NK-92 (cell line): ENCODE data around the gene SPINT1.

Experiments used
- DNase-seq: peaks from one replicate; lab custom pipeline; 2025; ENCODE audit not compliant: unreplicated experiment; lab: John Stamatoyannopoulos, UW

Gene SPINT1

GRCh38 chr15:40892447-40893012 is 48.7 kb downstream of the SPINT1 start:
- DNase-seq, result no peak

DNA sequence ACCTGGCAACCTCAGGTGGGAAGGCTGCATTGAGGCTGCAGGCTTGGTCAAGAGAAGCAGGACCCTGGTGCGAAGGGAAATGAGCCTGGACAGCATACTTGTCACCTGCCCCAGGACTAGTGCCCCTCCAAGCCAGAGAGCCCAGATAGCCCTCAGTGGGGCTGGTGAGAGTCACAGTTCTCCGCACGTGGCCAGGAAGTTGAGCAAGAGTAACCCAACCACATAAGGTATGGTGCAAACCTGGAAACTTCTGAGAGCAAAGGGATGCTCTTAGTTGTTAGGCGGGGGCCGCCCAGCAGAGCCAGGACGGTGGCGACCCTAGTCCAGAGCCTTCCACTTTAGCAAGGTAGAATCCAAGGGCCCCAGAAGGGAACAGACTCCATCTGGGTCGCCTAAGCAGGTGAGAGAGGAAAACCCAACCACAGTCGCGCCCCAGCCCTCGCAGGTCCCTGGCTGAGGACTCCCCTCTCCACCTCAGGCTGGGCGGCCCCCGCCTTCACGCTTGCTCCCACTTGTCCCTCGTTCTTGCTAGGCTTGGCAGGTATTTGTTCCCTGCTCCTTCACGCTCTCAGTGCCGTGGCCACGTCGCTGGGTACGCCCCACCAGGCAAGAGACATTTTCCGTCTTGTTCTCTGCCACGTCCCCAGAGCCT is 49.3 kb downstream of the SPINT1 start:
- DNase-seq, result no peak

DNA sequence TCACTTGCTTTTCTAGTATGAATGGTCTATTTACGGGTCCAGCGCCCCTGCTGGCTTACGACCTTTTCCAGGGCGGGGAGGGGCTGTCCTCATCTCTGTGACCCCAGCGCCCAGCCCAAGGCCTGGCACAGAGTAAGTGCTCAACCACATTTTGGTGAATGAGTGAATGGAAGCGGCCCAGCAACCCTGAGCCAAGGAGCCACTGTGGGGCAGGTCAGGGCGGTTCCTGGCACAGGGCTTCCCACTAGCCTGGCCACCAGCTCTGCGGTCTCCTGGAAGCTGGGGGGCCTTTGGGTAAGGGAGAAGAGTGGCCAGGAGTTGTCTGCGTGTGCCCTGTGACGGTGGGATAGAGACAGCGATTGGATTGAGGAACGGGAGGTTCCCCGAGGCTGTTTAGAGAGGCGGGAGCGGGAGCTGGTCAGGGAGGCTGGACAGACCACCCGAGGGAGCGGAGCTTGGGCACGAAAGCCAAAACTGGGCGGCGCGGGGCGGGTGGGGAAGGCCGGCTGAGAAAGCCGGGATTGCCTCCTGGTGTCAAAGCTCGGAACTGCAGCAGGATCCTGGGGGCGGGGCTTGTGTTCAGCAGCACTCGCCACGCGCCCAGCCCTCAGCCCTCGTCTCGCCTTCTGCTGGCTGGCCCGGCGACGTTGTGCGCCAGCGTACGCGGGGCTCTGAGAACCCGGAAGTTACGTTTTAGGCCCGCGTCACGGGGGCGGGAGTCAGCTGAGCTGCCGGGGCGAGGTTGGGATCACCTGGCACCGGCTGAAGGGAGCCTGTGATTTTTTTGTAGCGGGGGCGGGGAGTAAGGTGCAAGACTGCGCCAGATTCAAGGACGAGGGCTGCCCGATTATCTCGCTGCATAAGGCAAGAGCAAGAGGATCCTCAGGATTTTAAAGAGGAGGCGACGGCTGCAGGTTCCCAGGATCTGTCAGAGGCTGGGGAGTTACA is 50.2 kb downstream of the SPINT1 start, which contains the start of gene VPS18:
Gene VPS18, plus strand, starts transcription at position 718 of the 948 bp plus-strand sequence. CDS start 319 bp downstream, outside the sequence.
- DNase-seq, result peak; percentile 83

DNA sequence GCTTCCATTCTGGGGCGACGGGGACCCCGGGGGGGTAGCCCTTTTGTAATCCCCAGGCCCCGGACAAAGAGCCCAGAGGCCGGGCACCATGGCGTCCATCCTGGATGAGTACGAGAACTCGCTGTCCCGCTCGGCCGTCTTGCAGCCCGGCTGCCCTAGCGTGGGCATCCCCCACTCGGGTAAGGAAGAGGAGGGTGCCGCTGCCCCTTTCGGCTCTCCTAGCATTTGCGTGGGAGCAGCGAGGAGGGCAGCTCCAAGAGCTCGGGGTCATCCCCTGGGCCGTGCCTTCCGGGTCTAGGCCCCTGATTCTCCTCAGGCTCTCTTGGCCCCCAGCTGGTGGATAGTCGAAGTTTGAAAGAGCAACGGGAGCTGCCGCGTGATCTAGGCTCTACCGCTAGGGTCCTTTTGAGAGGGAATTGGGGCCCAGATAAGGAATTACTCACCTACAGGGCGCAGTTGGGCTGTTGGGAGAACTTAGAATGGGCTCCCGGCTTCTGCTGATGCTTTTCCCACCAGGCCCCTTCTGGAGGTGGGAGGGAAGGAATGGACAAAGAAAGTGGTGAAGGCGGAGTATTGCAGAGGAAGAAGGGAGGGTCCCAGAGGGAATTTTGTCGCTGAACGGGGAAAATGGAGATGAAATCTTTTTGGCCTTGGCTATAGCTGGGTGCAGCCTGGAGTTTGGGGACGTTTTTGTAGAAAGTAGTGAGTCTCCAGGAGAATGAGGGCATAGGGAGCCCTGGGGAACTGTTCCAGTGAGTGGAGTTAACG is 51.0 kb downstream of the SPINT1 start:
- no peak for DNase-seq

DNA sequence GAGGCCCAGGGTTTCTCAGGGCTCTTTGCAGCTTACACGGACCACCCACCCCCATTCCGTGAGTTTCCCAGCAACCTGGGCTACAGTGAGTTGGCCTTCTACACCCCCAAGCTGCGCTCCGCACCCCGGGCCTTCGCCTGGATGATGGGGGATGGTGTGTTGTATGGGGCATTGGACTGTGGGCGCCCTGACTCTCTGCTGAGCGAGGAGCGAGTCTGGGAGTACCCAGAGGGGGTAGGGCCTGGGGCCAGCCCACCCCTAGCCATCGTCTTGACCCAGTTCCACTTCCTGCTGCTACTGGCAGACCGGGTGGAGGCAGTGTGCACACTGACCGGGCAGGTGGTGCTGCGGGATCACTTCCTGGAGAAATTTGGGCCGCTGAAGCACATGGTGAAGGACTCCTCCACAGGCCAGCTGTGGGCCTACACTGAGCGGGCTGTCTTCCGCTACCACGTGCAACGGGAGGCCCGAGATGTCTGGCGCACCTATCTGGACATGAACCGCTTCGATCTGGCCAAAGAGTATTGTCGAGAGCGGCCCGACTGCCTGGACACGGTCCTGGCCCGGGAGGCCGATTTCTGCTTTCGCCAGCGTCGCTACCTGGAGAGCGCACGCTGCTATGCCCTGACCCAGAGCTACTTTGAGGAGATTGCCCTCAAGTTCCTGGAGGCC is 55.8 kb downstream of the SPINT1 start:
- DNase-seq, result no peak

GRCh38 chr15:40900256-40901052 is 56.6 kb downstream of the SPINT1 start:
- DNase-seq, result no peak

DNA sequence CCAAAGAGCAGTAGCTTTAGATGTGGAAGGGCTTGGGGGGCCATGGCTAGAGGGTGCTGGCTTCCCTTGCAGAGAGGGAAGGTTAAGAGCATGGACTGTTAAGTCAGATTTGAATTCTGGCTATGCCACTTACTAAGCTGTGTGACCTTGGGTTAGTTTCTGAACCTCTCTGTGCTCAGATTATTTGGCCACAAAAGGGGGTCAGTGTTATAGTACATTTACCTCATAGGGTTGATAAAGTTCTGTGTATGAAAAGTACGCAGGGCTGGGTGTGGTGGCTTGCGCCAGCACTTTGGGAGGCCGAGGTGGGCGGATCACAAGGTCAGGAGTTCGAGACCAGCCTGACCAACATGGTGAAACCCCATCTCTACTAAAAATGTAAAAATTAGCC is 57.2 kb downstream of the SPINT1 start:
- no peak for DNase-seq

GRCh38 chr15:40902605-40903561 is 59.0 kb downstream of the SPINT1 start:
- DNase-seq, result no peak

GRCh38 chr15:40904552-40905201 is 60.8 kb downstream of the SPINT1 start:
- no peak for DNase-seq

DNA sequence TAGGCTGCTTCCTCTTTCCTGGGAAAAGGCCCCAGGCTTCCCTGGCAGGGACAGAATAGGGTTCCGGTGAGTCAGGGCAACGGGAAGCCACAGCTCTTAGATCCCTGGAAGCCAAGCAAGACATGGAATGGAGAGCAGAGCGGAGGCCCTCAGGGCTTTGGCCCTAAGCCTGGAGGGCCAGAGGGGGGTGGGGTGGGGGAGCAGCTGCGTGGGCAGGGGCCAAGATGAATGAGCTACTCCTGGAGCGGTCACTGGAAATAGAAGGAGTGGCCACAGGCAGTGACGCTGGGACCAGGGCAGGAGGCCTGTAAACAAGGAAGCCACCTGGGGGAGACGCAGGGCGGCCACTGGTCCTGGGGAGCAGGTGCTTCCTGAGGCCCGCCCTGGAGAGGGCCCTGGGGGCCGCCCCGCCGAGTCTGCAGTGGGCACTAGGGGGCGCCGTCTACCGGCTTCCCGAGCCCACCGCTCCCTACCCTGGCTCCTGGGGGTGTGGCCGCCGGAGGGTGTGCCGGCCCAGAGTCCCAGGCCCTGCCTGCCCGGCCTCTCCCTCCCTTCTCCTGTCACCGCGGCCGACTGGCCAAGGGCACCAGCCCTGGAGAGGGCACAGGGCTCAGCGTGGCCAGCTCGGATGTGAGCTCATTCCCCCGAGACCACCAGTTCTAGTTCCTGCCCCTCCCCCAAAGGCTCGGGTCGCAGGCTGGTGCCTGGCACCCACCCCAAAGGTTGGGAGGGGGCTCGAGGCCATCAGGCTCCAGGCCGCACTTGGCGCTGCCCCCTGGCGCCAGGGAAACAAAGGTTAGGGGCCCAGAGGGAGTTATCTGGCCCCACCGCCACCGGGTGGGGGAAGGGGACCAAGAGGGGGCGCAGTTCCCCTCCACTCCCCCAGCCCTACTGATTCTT is 62.5 kb downstream of the SPINT1 start:
- DNase-seq, result no peak

- no peak for DNase-seq
Observed at GRCh38 chr15:40906991-40907802, 63.3 kb downstream of the SPINT1 start.
